ENCODE measurements around the gene ANXA11. TPM values are rescaled to one million over a fixed set of nuclear protein-coding genes. Genes with fewer than 3 reads are reported as not detected.

The ANXA11 gene
- total RNA-seq, 1 experiment from 2014 or later = 434 TPM

GRCh38 chr10:80132299-80133139 lies 72.8 kb downstream of the ANXA11 start, which contains the start of gene PLAC9:
Gene PLAC9 (plus strand): TSS chr10:80132730. CDS start chr10:80132763, 33 bp downstream.
- H3K36me3 ChIP-seq (ENCODE audit: low read depth, low read length) = no peaks in the 10 kb centered on the region
- intact Hi-C loops (cut with micrococcal nuclease) = no loop called here
- peak within 1 kb of the TSS; percentile 66 for H3K4me3 ChIP-seq (ENCODE audit: low read length)
- peak within 1 kb of the TSS; percentile 13; the same call in 1 of the 2 replicates for H3K9ac ChIP-seq (ENCODE audit: low read length)
- ChIA-PET POLR2A (ENCODE audit: unreplicated experiment) (no interaction called here), CTCF (interaction anchor here (0.6 to 2.8 kb wide), 4 partner anchors 11 to 90 kb away, joined by 3 to 56 read pairs (median 4); no protein-coding TSS in a partner anchor)
- H3K4me1 ChIP-seq (ENCODE audit: insufficient read depth, low read length) = peaks cover 14% of the 10 kb centered on the region
- H4K20me1 ChIP-seq (ENCODE audit: low read length) = no peaks in the 10 kb centered on the region
- no peaks in the 10 kb centered on the region for H3K79me2 ChIP-seq (ENCODE audit: low read length)
- H3K27me3 ChIP-seq (ENCODE audit: low read length) = peaks cover 22% of the 10 kb centered on the region
- no peaks in the 10 kb centered on the region for H3K9me2 ChIP-seq (replicated peaks; ENCODE audit: low read length)
- no peak within 1 kb of the TSS for H3K27ac ChIP-seq (ENCODE audit: low read length)
- H3F3A ChIP-seq (ENCODE audit: low read length, unreplicated experiment) = no peaks in the 10 kb centered on the region
- TF ChIP-seq CTCF (conservative IDR thresholded peaks at IDR 0.05; ENCODE audit: low read depth, low read length) (0 out of 2 replicates have a peak, but pooled peaks have one; percentile 20), EZH2phosphoT487 (IDR thresholded peaks at IDR 0.05; ENCODE audit: borderline replicate concordance, low read length) (peak; percentile 75), EZH2 (IDR thresholded peaks at IDR 0.05; ENCODE audit: low read length, unreplicated experiment) (peak; percentile 99)
- peak within 1 kb of the TSS; percentile 86 for H3K4me2 ChIP-seq (ENCODE audit: low read length)
- no peaks in the 10 kb centered on the region for H3K9me3 ChIP-seq (ENCODE audit: low read length)
- peak; percentile 67 for DNase-seq
- ATAC-seq = peak; percentile 68
- no TSS peak for BruUV-seq (replicated peaks)
- peak within 1 kb of the TSS; percentile 88 for H2AFZ ChIP-seq (ENCODE audit: low read length)

- Histone ChIP-seq H3K4me1 (ENCODE audit: insufficient read depth, low read length) (peaks cover 14% of the 10 kb centered on the region), H3K9ac (ENCODE audit: low read length) (no peak overlapping the region), H3K36me3 (ENCODE audit: low read depth, low read length) (no peaks in the 10 kb centered on the region), H3K27me3 (ENCODE audit: low read length) (peaks cover 22% of the 10 kb centered on the region), H3K9me2 (replicated peaks; ENCODE audit: low read length) (no peaks in the 10 kb centered on the region), H3F3A (ENCODE audit: low read length, unreplicated experiment) (no peaks in the 10 kb centered on the region), H3K27ac (ENCODE audit: low read length) (no peak overlapping the region), H3K79me2 (ENCODE audit: low read length) (no peaks in the 10 kb centered on the region), H2AFZ (ENCODE audit: low read length) (no peak overlapping the region), H3K4me2 (ENCODE audit: low read length) (no peak overlapping the region), H4K20me1 (ENCODE audit: low read length) (no peaks in the 10 kb centered on the region), H3K9me3 (ENCODE audit: low read length) (no peaks in the 10 kb centered on the region), H3K4me3 (ENCODE audit: low read length) (no peak overlapping the region)
- TF ChIP-seq EZH2phosphoT487 (IDR thresholded peaks at IDR 0.05; ENCODE audit: borderline replicate concordance, low read length) (no peak), EZH2 (IDR thresholded peaks at IDR 0.05; ENCODE audit: low read length, unreplicated experiment) (no peak), CTCF (conservative IDR thresholded peaks at IDR 0.05; ENCODE audit: low read depth, low read length) (no peak)
- no TSS peak for BruUV-seq (replicated peaks)
- ChIA-PET CTCF (interaction anchor here (0.6 to 2.8 kb wide), 4 partner anchors 12 to 91 kb away, joined by 3 to 56 read pairs (median 6); no protein-coding TSS in a partner anchor), POLR2A (ENCODE audit: unreplicated experiment) (no interaction called here)
- ATAC-seq (no peak), DNase-seq (peak; percentile 56)
- intact Hi-C loops (cut with micrococcal nuclease) = no loop called here
These were observed 73.8 kb downstream of the ANXA11 start for GRCh38 chr10:80131499-80131901.

All from PC-3 (cell line).